ENCODE data around the gene SLC44A5.
A peak's percentile ranks its signal among the peaks of the same experiment; 100 is the strongest.
"Not testable (repeated sequence)": the region's sequence is repeated elsewhere in the genome, so short reads cannot be mapped to it uniquely, and the experiment has no call there.

Gene SLC44A5

GRCh38 chr1:75615613-75616435, 4.9 kb upstream of the SLC44A5 start:
- Mint-ChIP-seq H3K36me3 (no peaks in the 10 kb centered on the region), H3K9me3 (peaks cover 9% of the 10 kb centered on the region), H3K4me3 (peak overlapping the region; percentile 59), H3K27me3 (peaks cover 29% of the 10 kb centered on the region), H3K4me1 (peaks cover 21% of the 10 kb centered on the region), H3K27ac (no peak overlapping the region)
- DNase-seq (ENCODE audit: low spot score in 2 of 2) = peak; percentile 25 to 33
- peak; percentile 59 for ATAC-seq (ENCODE audit: low read depth)

GRCh38 chr1:75614399-75614756, 3.5 kb upstream of the SLC44A5 start:
- Mint-ChIP-seq H3K4me3 (peak overlapping the region; percentile 54), H3K36me3 (no peaks in the 10 kb centered on the region), H3K27ac (no peak overlapping the region), H3K9me3 (no peaks in the 10 kb centered on the region), H3K27me3 (peaks cover 30% of the 10 kb centered on the region), H3K4me1 (peaks cover 21% of the 10 kb centered on the region)
- DNase-seq (ENCODE audit: low spot score in 2 of 2) (no peak), ATAC-seq (ENCODE audit: low read depth) (peak; percentile 6)

- ATAC-seq (ENCODE audit: low read depth) = no peak
- no peak for DNase-seq (ENCODE audit: low spot score in 2 of 2)
- Mint-ChIP-seq H3K27ac (no peak overlapping the region), H3K4me1 (peaks cover 21% of the 10 kb centered on the region), H3K9me3 (no peaks in the 10 kb centered on the region), H3K27me3 (peaks cover 27% of the 10 kb centered on the region), H3K36me3 (no peaks in the 10 kb centered on the region), H3K4me3 (no peak overlapping the region)
Measured at GRCh38 chr1:75613916-75614315, 3.0 kb upstream of the SLC44A5 start.

- H3K27ac Mint-ChIP-seq = no peak overlapping the region
- H3K4me1 Mint-ChIP-seq = peaks cover 21% of the 10 kb centered on the region
- no peak overlapping the region for H3K4me3 Mint-ChIP-seq
- H3K36me3 Mint-ChIP-seq = no peaks in the 10 kb centered on the region
- H3K9me3 Mint-ChIP-seq = peaks cover 3% of the 10 kb centered on the region
- peaks cover 31% of the 10 kb centered on the region for H3K27me3 Mint-ChIP-seq
- DNase-seq (ENCODE audit: low spot score in 2 of 2) (no peak), ATAC-seq (ENCODE audit: low read depth) (no peak)
Measured at GRCh38 chr1:75612976-75613375, 2.1 kb upstream of the SLC44A5 start.

GRCh38 chr1:75602486-75602885, 8.4 kb downstream of the SLC44A5 start:
- Mint-ChIP-seq H3K36me3 (no peaks in the 10 kb centered on the region), H3K9me3 (peaks cover 4% of the 10 kb centered on the region), H3K4me1 (no peaks in the 10 kb centered on the region), H3K27me3 (peaks cover 7% of the 10 kb centered on the region), H3K4me3 (no peak overlapping the region), H3K27ac (no peak overlapping the region)
- ATAC-seq (ENCODE audit: low read depth) = no peak
- no peak for DNase-seq (ENCODE audit: low spot score in 2 of 2)

GRCh38 chr1:75600781-75601180, 10.1 kb downstream of the SLC44A5 start:
- DNase-seq (ENCODE audit: low spot score in 2 of 2) = no peak
- H3K27me3 Mint-ChIP-seq = no peaks in the 10 kb centered on the region
- no peak overlapping the region for H3K27ac Mint-ChIP-seq
- no peak overlapping the region for H3K4me3 Mint-ChIP-seq
- H3K36me3 Mint-ChIP-seq = no peaks in the 10 kb centered on the region
- H3K9me3 Mint-ChIP-seq = no peaks in the 10 kb centered on the region
- no peaks in the 10 kb centered on the region for H3K4me1 Mint-ChIP-seq
- no peak for ATAC-seq (ENCODE audit: low read depth)

GRCh38 chr1:75594327-75594726, 16.6 kb downstream of the SLC44A5 start:
- H3K27me3 Mint-ChIP-seq = peaks cover 13% of the 10 kb centered on the region
- DNase-seq (ENCODE audit: low spot score in 2 of 2) (no peak), ATAC-seq (ENCODE audit: low read depth) (no peak)

GRCh38 chr1:75593457-75593856, 17.5 kb downstream of the SLC44A5 start:
- not testable (repeated sequence) for H3K9me3 Mint-ChIP-seq; H3K4me1 Mint-ChIP-seq; ATAC-seq (ENCODE audit: low read depth); H3K4me3 Mint-ChIP-seq; H3K36me3 Mint-ChIP-seq; H3K27ac Mint-ChIP-seq; DNase-seq (ENCODE audit: low spot score in 2 of 2)
- peaks cover 13% of the 10 kb centered on the region for H3K27me3 Mint-ChIP-seq

More at GRCh38 chr1:75594327-75594726, 16.6 kb downstream of the SLC44A5 start:
- H3K4me1 Mint-ChIP-seq = no peaks in the 10 kb centered on the region
- H3K4me3 Mint-ChIP-seq = no peak overlapping the region
- peaks cover 9% of the 10 kb centered on the region for H3K9me3 Mint-ChIP-seq
- H3K27ac Mint-ChIP-seq = no peak overlapping the region
- H3K36me3 Mint-ChIP-seq = no peaks in the 10 kb centered on the region

- DNase-seq (ENCODE audit: low spot score in 2 of 2) = no peak
- peaks cover 9% of the 10 kb centered on the region for H3K9me3 Mint-ChIP-seq
- no peaks in the 10 kb centered on the region for H3K36me3 Mint-ChIP-seq
- H3K4me1 Mint-ChIP-seq = no peaks in the 10 kb centered on the region
- H3K27ac Mint-ChIP-seq = no peak overlapping the region
- peaks cover 15% of the 10 kb centered on the region for H3K27me3 Mint-ChIP-seq
- no peak for ATAC-seq (ENCODE audit: low read depth)
- no peak overlapping the region for H3K4me3 Mint-ChIP-seq
Measured at GRCh38 chr1:75589637-75590036, 21.3 kb downstream of the SLC44A5 start.

- Mint-ChIP-seq H3K9me3 (peaks cover 9% of the 10 kb centered on the region), H3K36me3 (no peaks in the 10 kb centered on the region), H3K4me3 (no peak overlapping the region), H3K27ac (no peak overlapping the region), H3K27me3 (peaks cover 15% of the 10 kb centered on the region), H3K4me1 (no peaks in the 10 kb centered on the region)
- ATAC-seq (ENCODE audit: low read depth) (no peak), DNase-seq (ENCODE audit: low spot score in 2 of 2) (no peak)
Measured at GRCh38 chr1:75588779-75589475, 22.0 kb downstream of the SLC44A5 start.

GRCh38 chr1:75587692-75588091, 23.2 kb downstream of the SLC44A5 start:
- DNase-seq (ENCODE audit: low spot score in 2 of 2) = no peak
- no peak overlapping the region for H3K27ac Mint-ChIP-seq
- peaks cover 7% of the 10 kb centered on the region for H3K27me3 Mint-ChIP-seq
- H3K4me3 Mint-ChIP-seq = no peak overlapping the region
- no peak for ATAC-seq (ENCODE audit: low read depth)
- no peaks in the 10 kb centered on the region for H3K4me1 Mint-ChIP-seq
- H3K9me3 Mint-ChIP-seq = peaks cover 3% of the 10 kb centered on the region
- no peaks in the 10 kb centered on the region for H3K36me3 Mint-ChIP-seq

GRCh38 chr1:75583282-75583681, 27.6 kb downstream of the SLC44A5 start:
- Mint-ChIP-seq H3K4me1 (no peaks in the 10 kb centered on the region), H3K36me3 (no peaks in the 10 kb centered on the region), H3K4me3 (no peak overlapping the region), H3K9me3 (no peaks in the 10 kb centered on the region), H3K27me3 (peaks cover 2% of the 10 kb centered on the region), H3K27ac (no peak overlapping the region)
- DNase-seq (ENCODE audit: low spot score in 2 of 2) = no peak
- no peak for ATAC-seq (ENCODE audit: low read depth)

GRCh38 chr1:75582725-75583261, 28.1 kb downstream of the SLC44A5 start:
- no peaks in the 10 kb centered on the region for H3K27me3 Mint-ChIP-seq
- H3K4me3 Mint-ChIP-seq = no peak overlapping the region
- H3K4me1 Mint-ChIP-seq = no peaks in the 10 kb centered on the region
- H3K36me3 Mint-ChIP-seq = no peaks in the 10 kb centered on the region
- no peak overlapping the region for H3K27ac Mint-ChIP-seq
- ATAC-seq (ENCODE audit: low read depth) = no peak
- no peak for DNase-seq (ENCODE audit: low spot score in 2 of 2)
- H3K9me3 Mint-ChIP-seq = no peaks in the 10 kb centered on the region

- no peak overlapping the region for H3K4me3 Mint-ChIP-seq
- H3K36me3 Mint-ChIP-seq = no peaks in the 10 kb centered on the region
- no peaks in the 10 kb centered on the region for H3K9me3 Mint-ChIP-seq
- ATAC-seq (ENCODE audit: low read depth) = no peak
- no peaks in the 10 kb centered on the region for H3K4me1 Mint-ChIP-seq
- no peak overlapping the region for H3K27ac Mint-ChIP-seq
- peaks cover 2% of the 10 kb centered on the region for H3K27me3 Mint-ChIP-seq
- no peak for DNase-seq (ENCODE audit: low spot score in 2 of 2)
Measured at GRCh38 chr1:75579046-75579445, 31.9 kb downstream of the SLC44A5 start.

Measured in memory B cell (primary cell).